ENCODE data around the gene ACAD9. TPM values are rescaled to one million over a fixed set of nuclear protein-coding genes. Genes with fewer than 3 reads are reported as not detected.

ACAD9 gene
- total and polyA plus RNA-seq, 9 of the 15 experiments (the other 6 are each of a cell fraction or from before 2014, with no cell fraction given): 10.2 to 32.6 (median 22.8) TPM

DNA sequence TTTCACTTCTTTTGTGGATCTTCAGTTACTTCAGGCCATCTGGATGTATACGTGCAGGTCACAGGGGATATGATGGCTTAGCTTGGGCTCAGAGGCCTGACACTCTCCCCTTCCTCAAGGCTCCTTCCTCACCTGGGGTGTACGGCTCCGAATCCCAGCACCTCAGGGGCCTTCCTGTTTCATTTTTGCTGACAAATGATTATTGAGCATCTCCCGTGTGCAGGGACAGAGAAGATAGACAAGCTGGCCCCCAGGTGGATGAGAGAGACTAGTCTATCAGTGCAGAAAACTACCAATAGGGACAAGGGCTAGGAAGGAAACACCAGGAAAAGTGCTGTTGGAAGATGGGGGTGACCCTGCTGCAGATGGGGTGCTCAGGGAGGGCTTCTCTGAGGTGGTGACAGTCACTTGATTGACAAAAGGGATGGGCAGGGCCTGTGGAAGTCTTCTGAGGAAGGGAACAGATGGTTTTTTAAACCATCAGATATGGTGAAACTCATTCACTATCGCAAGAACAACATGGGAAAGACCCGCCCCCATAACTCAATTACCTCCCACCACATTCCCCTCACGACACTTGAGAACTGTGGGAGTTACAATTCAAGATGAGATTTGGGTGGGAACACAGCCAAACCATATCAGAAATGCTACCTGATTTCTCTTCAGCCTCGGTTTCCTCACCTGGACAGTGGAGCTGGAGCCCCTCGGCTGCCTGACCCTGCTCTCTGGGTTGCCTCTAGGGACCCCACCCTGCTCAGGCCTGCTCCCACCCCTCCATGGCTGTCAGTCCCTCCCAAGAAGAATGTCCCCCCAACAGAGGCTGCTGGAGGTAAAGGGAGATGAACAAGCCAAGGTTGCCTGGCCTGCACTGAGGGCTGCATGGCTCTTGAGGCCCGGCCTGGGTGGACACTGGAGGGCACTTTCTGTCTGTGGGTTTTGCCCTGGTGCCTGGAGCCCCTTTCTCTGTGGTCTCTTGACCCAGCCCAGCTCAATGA is 37.2 kb upstream of the ACAD9 start (continued):
- TF ChIP-seq BDP1 (IDR thresholded peaks at IDR 0.05; ENCODE audit: insufficient read depth, insufficient read length) (no peak), CBX5 (IDR thresholded peaks at IDR 0.05; ENCODE audit: borderline replicate concordance, low read depth) (no peak), CCAR2 (IDR thresholded peaks at IDR 0.05; ENCODE audit: low read depth, low read length) (no peak), TBP (optimal IDR thresholded peaks at IDR 0.05; ENCODE audit: low read depth, low read length) (no peak), GTF2A2 (tag; IDR thresholded peaks at IDR 0.05) (no peak), DPF2 (IDR thresholded peaks at IDR 0.05) (0 out of 2 replicates have a peak, but pooled peaks have one; percentile 16), TAF1 (IDR thresholded peaks at IDR 0.05; ENCODE audit: control insufficient read depth, extremely low read depth, insufficient read depth, low read length, severe bottlenecking) (no peak), MCM5 (IDR thresholded peaks at IDR 0.05; ENCODE audit: low read depth) (no peak), ZNF445 (CRISPR knock-in tag; IDR thresholded peaks at IDR 0.05; ENCODE audit: low read depth) (no peak), ADNP (tag; IDR thresholded peaks at IDR 0.05) (peak; percentile 52), ZNF586 (CRISPR knock-in tag; conservative IDR thresholded peaks at IDR 0.05) (no peak), ZNF124 (CRISPR knock-in tag; IDR thresholded peaks at IDR 0.05) (no peak), TEAD4 (IDR thresholded peaks at IDR 0.05; ENCODE audit: low read length) (peak; percentile 70), TEAD4 (CRISPR knock-in tag; IDR thresholded peaks at IDR 0.05; ENCODE audit: borderline replicate concordance) (no peak), ZNF41 (CRISPR knock-in tag; conservative IDR thresholded peaks at IDR 0.05) (no peak), TAL1 (IDR thresholded peaks at IDR 0.05) (peak; percentile 35; the same call in 1 of the 2 replicates)
- TF ChIP-seq, protein P1, sequence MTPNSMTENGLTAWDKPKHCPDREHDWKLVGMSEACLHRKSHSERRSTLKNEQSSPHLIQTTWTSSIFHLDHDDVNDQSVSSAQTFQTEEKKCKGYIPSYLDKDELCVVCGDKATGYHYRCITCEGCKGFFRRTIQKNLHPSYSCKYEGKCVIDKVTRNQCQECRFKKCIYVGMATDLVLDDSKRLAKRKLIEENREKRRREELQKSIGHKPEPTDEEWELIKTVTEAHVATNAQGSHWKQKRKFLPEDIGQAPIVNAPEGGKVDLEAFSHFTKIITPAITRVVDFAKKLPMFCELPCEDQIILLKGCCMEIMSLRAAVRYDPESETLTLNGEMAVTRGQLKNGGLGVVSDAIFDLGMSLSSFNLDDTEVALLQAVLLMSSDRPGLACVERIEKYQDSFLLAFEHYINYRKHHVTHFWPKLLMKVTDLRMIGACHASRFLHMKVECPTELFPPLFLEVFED (CRISPR knock-in tag; conservative IDR thresholded peaks at IDR 0.05): no peak
- TF ChIP-seq, protein P2, sequence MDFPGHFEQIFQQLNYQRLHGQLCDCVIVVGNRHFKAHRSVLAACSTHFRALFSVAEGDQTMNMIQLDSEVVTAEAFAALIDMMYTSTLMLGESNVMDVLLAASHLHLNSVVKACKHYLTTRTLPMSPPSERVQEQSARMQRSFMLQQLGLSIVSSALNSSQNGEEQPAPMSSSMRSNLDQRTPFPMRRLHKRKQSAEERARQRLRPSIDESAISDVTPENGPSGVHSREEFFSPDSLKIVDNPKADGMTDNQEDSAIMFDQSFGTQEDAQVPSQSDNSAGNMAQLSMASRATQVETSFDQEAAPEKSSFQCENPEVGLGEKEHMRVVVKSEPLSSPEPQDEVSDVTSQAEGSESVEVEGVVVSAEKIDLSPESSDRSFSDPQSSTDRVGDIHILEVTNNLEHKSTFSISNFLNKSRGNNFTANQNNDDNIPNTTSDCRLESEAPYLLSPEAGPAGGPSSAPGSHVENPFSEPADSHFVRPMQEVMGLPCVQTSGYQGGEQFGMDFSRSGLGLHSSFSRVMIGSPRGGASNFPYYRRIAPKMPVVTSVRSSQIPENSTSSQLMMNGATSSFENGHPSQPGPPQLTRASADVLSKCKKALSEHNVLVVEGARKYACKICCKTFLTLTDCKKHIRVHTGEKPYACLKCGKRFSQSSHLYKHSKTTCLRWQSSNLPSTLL (IDR thresholded peaks at IDR 0.05): no peak
